ENCODE results near the gene TOMM70. TPM values are rescaled to one million over a fixed set of nuclear protein-coding genes. Genes with fewer than 3 reads are reported as not detected.

TOMM70 gene
- polyA plus RNA-seq, 1 experiment, result 16.1 TPM

DNA sequence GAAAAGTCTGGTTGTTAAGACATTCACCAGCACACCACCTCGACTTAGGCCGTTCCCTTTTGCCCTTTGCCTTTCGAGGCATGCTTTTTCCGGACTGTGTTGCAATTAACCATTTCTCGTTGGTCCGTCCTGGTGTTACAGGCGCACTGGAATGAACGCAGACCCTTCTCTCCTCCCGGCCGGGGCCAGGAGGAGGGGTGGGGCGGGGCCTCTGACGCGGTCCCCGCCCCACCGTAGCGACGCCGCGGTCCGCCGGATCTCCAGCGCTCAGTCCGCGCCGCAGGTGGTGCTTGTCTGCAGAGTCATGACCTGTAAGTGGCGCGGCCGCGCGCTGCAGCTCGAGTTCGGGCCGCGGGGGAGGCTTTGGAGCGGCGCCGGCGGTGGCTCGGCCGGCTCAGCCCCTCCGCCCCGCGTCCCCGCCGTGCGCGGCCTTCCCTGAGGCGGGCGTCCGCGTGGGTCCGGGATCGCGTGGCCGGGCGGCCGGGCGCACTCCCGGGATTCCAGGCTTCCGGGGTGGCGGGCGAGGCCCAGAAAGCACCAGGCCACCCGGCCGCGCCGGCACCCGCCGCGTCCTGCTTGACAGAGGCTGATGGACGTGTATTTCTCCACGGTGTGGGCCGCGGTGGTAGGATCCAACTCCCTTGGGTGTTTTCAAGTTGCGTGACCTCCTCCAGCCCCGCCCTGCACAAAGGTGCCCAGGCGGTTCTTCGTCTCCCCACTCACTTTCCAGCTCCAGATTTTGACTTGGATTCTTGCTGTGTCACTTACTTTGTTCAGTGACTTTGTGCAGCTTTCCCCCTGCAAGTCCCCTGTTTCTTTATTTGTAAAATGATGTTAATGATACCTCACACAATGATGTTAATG lies 66.2 kb downstream of the TOMM70 start, which contains the start of gene NIT2:
Gene NIT2 (plus strand): TSS at position 270 of the 864 bp plus-strand sequence. CDS start 35 bp downstream, at position 305.
- DNase-seq (ENCODE audit: low read depth), result peak; percentile 23
- CTCF ChIA-PET, result interaction anchor here (0.7 kb wide), 1 partner anchor 857 kb away, joined by 3 read pairs; no protein-coding TSS in a partner anchor
- Histone ChIP-seq H3K36me3 (ENCODE audit: control insufficient read depth, insufficient read depth, low read length) (no peaks in the 10 kb centered on the region; the same call in 1 of the 2 replicates), H3K27me3 (ENCODE audit: control insufficient read depth, insufficient read depth, low read length) (no peaks in the 10 kb centered on the region), H3K4me3 (ENCODE audit: low read depth, low read length) (peak within 1 kb of the TSS; percentile 54)
- POLR2A ChIA-PET, result no interaction called here
- TF ChIP-seq CTCF (IDR thresholded peaks at IDR 0.05; ENCODE audit: insufficient read depth, low read depth, low read length), result no peak

DNA sequence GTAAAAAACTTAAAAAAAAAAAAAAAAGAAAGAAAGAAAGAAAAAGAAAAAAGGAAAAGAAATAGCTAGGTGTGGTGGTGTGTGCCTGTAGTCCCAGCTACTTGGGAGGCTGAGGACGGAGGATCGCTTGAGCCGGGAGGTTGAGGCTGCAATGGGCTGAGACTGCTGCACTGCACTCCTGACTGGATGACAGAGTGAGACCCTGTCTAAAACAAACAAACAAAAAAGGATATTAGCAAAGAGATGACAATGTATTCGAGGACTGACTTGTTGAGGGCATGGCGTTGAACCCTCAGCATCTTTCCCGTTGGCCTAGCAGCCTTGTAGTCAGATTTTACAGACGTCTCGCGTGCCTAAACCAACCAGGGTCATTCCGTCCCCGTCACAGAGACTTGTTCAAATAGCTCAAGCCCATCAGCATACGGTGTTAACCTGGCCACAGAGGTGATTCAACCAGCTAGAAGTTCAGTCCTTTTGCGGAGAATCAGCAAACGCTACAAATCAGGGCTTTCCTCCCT lies 66.9 kb downstream of the TOMM70 start:
- Histone ChIP-seq H3K27me3 (ENCODE audit: control insufficient read depth, insufficient read depth, low read length) (no peaks in the 10 kb centered on the region), H3K4me3 (ENCODE audit: low read depth, low read length) (peak overlapping the region; percentile 54), H3K36me3 (ENCODE audit: control insufficient read depth, insufficient read depth, low read length) (no peaks in the 10 kb centered on the region; the same call in 1 of the 2 replicates)
- no peak for DNase-seq (ENCODE audit: low read depth)
- ChIA-PET CTCF (interaction anchor here (1.1 kb wide), 1 partner anchor 47 kb away, joined by 3 read pairs; no protein-coding TSS in a partner anchor), POLR2A (no interaction called here)
- TF ChIP-seq CTCF (IDR thresholded peaks at IDR 0.05; ENCODE audit: insufficient read depth, low read depth, low read length), result no peak

DNA sequence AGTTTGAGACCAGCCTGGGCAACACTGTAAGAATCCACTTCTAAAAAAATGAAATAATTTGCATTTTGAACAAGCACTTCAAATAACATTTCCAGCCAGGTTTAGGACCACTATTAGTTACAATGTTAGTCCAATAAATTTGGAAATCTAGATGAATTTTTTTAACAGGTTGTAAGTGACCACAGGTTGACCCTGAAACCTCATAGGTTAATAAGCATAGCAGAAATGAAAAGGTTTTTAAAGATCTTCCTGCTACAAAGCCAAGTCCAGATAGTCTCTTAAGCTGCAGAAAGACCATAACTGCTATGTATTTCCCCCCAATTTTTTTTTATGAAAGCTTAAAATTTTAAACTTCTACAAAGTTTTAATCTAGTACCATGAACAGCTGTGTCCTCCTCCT lies 67.8 kb downstream of the TOMM70 start:
- no peak overlapping the region for H3K4me3 ChIP-seq (ENCODE audit: low read depth, low read length)
- ChIA-PET POLR2A (no interaction called here), CTCF (interaction anchor here (1.1 kb wide), 1 partner anchor 46 kb away, joined by 3 read pairs; no protein-coding TSS in a partner anchor)
- DNase-seq (ENCODE audit: low read depth), result no peak
- H3K27me3 ChIP-seq (ENCODE audit: control insufficient read depth, insufficient read depth, low read length), result no peaks in the 10 kb centered on the region
- no peaks in the 10 kb centered on the region for H3K36me3 ChIP-seq (ENCODE audit: control insufficient read depth, insufficient read depth, low read length)
- TF ChIP-seq CTCF (IDR thresholded peaks at IDR 0.05; ENCODE audit: insufficient read depth, low read depth, low read length), result no peak

GRCh38 chr3:100331660-100332059 lies 69.2 kb downstream of the TOMM70 start:
- CTCF ChIA-PET, result interaction anchor here (0.6 kb wide), 1 partner anchor 37 kb away, joined by 4 read pairs; no protein-coding TSS in a partner anchor
- Histone ChIP-seq H3K27me3 (ENCODE audit: control insufficient read depth, insufficient read depth, low read length) (no peaks in the 10 kb centered on the region), H3K36me3 (ENCODE audit: control insufficient read depth, insufficient read depth, low read length) (no peaks in the 10 kb centered on the region), H3K4me3 (ENCODE audit: low read depth, low read length) (no peak overlapping the region)
- DNase-seq (ENCODE audit: low read depth), result no peak
- TF ChIP-seq CTCF (IDR thresholded peaks at IDR 0.05; ENCODE audit: insufficient read depth, low read depth, low read length), result no peak
- POLR2A ChIA-PET, result no interaction called here

- Histone ChIP-seq H3K4me3 (ENCODE audit: low read depth, low read length) (no peak overlapping the region), H3K36me3 (ENCODE audit: control insufficient read depth, insufficient read depth, low read length) (no peaks in the 10 kb centered on the region), H3K27me3 (ENCODE audit: control insufficient read depth, insufficient read depth, low read length) (no peaks in the 10 kb centered on the region)
- TF ChIP-seq CTCF (IDR thresholded peaks at IDR 0.05; ENCODE audit: insufficient read depth, low read depth, low read length), result no peak
- DNase-seq (ENCODE audit: low read depth), result no peak
- CTCF ChIA-PET, result no interaction called here
- POLR2A ChIA-PET, result no interaction called here
Measured at GRCh38 chr3:100330651-100331050, 70.2 kb downstream of the TOMM70 start.
